Measurements from ENCODE around the gene POLK. TPM values are rescaled to one million over a fixed set of nuclear protein-coding genes. Genes with fewer than 3 reads are reported as not detected.

POLK gene
- total and polyA plus RNA-seq, 2 of the 4 experiments (the other 2 are of a cell fraction) = 10.4 to 24.4 TPM

DNA sequence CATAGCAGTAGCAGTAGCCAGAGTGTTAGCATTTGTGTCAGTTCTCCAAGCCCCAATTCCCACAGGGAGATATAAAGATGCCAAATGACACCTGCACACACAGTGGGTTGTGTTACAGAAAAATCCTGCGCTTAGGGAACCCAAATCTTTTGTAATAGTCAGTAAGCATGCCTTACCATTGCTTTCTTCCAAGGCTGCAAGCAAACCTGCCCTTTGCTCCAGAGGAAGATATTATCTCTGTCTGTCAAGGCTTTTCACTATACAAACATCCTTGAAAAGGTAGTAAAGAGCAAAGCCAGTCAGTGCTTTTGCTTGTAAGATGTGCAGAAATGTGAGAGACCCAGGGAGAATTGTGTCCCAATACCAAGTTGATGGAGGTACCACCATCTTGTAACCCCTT lies 102.5 kb downstream of the POLK start:
- in situ Hi-C loops (cut with MboI; ENCODE audit: low sequenced_read_pairs) = no loop called here
- CTCF ChIA-PET = no interaction called here
- H3K4me1 ChIP-seq (ENCODE audit: control insufficient read depth, insufficient read depth, low read length) = no peaks in the 10 kb centered on the region

More for the DNA sequence above, 102.5 kb downstream of the POLK start:
- H4K5ac ChIP-seq (ENCODE audit: low read depth, low read length) = no peak overlapping the region
- H3K4me2 ChIP-seq (ENCODE audit: low read depth, low read length) = no peak overlapping the region
- H3K79me1 ChIP-seq (ENCODE audit: low read depth in 1 of 2, low read length in 2 of 2) = no peaks in the 10 kb centered on the region
- H3K9me3 ChIP-seq (ENCODE audit: control insufficient read depth, insufficient read depth, low read length) = no peaks in the 10 kb centered on the region
- H3K4me3 ChIP-seq (ENCODE audit: insufficient read depth, low read depth, low read length) = no peak overlapping the region
- H2BK20ac ChIP-seq (ENCODE audit: low read depth, low read length) = no peak overlapping the region
- DNase-seq (no peak), ATAC-seq (ENCODE audit: low read depth) (no peak)
- no peak overlapping the region for H3K14ac ChIP-seq (replicated peaks; ENCODE audit: low read depth, low read length)
- no peaks in the 10 kb centered on the region for H3K9me1 ChIP-seq (ENCODE audit: insufficient read depth, low read length)
- no peak overlapping the region for H2BK5ac ChIP-seq (ENCODE audit: low read depth, low read length, poor library complexity, severe bottlenecking)
- POLR2A ChIA-PET (ENCODE audit: unreplicated experiment) = no interaction called here
- intact Hi-C loops (cut with micrococcal nuclease) = no loop called here
- H2BK15ac ChIP-seq (ENCODE audit: low read depth, low read length) = no peak overlapping the region
- no peaks in the 10 kb centered on the region for H3K36me3 ChIP-seq (ENCODE audit: control insufficient read depth, insufficient read depth, low read length)
- H3K27ac ChIP-seq (ENCODE audit: insufficient read depth, low read length) = no peak overlapping the region
- TF ChIP-seq RAD21 (IDR thresholded peaks at IDR 0.05; ENCODE audit: low read length) = no peak
- no peak for TF ChIP-seq POLR2A (IDR thresholded peaks at IDR 0.05; ENCODE audit: low read depth, low read length)
- TF ChIP-seq FOS (IDR thresholded peaks at IDR 0.05; ENCODE audit: low read depth, low read length) = no peak
- TF ChIP-seq, protein P1, sequence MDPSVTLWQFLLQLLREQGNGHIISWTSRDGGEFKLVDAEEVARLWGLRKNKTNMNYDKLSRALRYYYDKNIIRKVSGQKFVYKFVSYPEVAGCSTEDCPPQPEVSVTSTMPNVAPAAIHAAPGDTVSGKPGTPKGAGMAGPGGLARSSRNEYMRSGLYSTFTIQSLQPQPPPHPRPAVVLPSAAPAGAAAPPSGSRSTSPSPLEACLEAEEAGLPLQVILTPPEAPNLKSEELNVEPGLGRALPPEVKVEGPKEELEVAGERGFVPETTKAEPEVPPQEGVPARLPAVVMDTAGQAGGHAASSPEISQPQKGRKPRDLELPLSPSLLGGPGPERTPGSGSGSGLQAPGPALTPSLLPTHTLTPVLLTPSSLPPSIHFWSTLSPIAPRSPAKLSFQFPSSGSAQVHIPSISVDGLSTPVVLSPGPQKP (IDR thresholded peaks at IDR 0.05; ENCODE audit: borderline replicate concordance, low read depth, low read length) = no peak
- TF ChIP-seq, protein P2, sequence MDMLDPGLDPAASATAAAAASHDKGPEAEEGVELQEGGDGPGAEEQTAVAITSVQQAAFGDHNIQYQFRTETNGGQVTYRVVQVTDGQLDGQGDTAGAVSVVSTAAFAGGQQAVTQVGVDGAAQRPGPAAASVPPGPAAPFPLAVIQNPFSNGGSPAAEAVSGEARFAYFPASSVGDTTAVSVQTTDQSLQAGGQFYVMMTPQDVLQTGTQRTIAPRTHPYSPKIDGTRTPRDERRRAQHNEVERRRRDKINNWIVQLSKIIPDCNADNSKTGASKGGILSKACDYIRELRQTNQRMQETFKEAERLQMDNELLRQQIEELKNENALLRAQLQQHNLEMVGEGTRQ (IDR thresholded peaks at IDR 0.05; ENCODE audit: low read depth, low read length) = no peak
- no peak for TF ChIP-seq MAFK (IDR thresholded peaks at IDR 0.05; ENCODE audit: low read depth, low read length)
- TF ChIP-seq NFE2L2 (IDR thresholded peaks at IDR 0.05; ENCODE audit: low read depth, low read length) = no peak
- TF ChIP-seq CEBPB (IDR thresholded peaks at IDR 0.05; ENCODE audit: low read depth, low read length) = no peak
- TF ChIP-seq SMC3 (IDR thresholded peaks at IDR 0.05; ENCODE audit: low read depth, low read length) = no peak
- TF ChIP-seq MAZ (IDR thresholded peaks at IDR 0.05; ENCODE audit: borderline replicate concordance, low read depth, low read length) = no peak
- TF ChIP-seq CHD1 (IDR thresholded peaks at IDR 0.05; ENCODE audit: low read depth, low read length) = no peak
- no peak for TF ChIP-seq RCOR1 (IDR thresholded peaks at IDR 0.05; ENCODE audit: insufficient replicate concordance, low read length)
- no peak for TF ChIP-seq RFX5 (IDR thresholded peaks at IDR 0.05; ENCODE audit: low read depth, low read length)
- TF ChIP-seq MXI1 (IDR thresholded peaks at IDR 0.05; ENCODE audit: borderline replicate concordance, low read depth, low read length) = no peak
- TF ChIP-seq, protein P3, sequence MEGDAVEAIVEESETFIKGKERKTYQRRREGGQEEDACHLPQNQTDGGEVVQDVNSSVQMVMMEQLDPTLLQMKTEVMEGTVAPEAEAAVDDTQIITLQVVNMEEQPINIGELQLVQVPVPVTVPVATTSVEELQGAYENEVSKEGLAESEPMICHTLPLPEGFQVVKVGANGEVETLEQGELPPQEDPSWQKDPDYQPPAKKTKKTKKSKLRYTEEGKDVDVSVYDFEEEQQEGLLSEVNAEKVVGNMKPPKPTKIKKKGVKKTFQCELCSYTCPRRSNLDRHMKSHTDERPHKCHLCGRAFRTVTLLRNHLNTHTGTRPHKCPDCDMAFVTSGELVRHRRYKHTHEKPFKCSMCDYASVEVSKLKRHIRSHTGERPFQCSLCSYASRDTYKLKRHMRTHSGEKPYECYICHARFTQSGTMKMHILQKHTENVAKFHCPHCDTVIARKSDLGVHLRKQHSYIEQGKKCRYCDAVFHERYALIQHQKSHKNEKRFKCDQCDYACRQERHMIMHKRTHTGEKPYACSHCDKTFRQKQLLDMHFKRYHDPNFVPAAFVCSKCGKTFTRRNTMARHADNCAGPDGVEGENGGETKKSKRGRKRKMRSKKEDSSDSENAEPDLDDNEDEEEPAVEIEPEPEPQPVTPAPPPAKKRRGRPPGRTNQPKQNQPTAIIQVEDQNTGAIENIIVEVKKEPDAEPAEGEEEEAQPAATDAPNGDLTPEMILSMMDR (conservative IDR thresholded peaks at IDR 0.05; ENCODE audit: low read depth, low read length) = no peak
- H3K23ac ChIP-seq (ENCODE audit: low read depth, low read length) = no peak overlapping the region
- no peak overlapping the region for H3K18ac ChIP-seq (ENCODE audit: low read depth, low read length)
- WGBS, 2 experiments (ENCODE audit: extremely low coverage in 2 of 2, insufficient read length in 1 of 2) = no CpG with 5 or more reads among the region's 1 CpG
- no peaks in the 10 kb centered on the region for H3K27me3 ChIP-seq (ENCODE audit: control insufficient read depth, insufficient read depth, low read length)
- H2AK5ac ChIP-seq (ENCODE audit: low read depth, low read length) = no peak overlapping the region
- H2BK120ac ChIP-seq (ENCODE audit: low read depth, low read length) = no peak overlapping the region
- H4K20me1 ChIP-seq (ENCODE audit: insufficient read depth, low read length) = no peaks in the 10 kb centered on the region
- dilution Hi-C loops (cut with HindIII; ENCODE audit: low sequenced_read_pairs, unreplicated experiment) = no loop called here
- no peak overlapping the region for H3K4ac ChIP-seq (ENCODE audit: low read depth, low read length)
- no TSS peak for BruUV-seq (replicated peaks)
- no peak overlapping the region for H2AFZ ChIP-seq (replicated peaks; ENCODE audit: low read length, poor library complexity)
- no peak overlapping the region for H4K91ac ChIP-seq (ENCODE audit: insufficient read depth, low read depth, low read length)
- no peak overlapping the region for H3K9ac ChIP-seq (ENCODE audit: low read depth, low read length)
- H2AK9ac ChIP-seq (replicated peaks; ENCODE audit: low read depth, low read length, poor library complexity) = no peak overlapping the region
- no peak overlapping the region for H3K56ac ChIP-seq (ENCODE audit: extremely low read depth, insufficient read depth, low read length)
- no peak overlapping the region for H4K8ac ChIP-seq (ENCODE audit: low read depth in 2 of 2, low read length in 2 of 2)
